Neural cell (in vitro differentiated cells): Measurements from ENCODE around the gene MAML2. TPM values are rescaled to one million over a fixed set of nuclear protein-coding genes. Genes with fewer than 3 reads are reported as not detected.

Source experiments
- H2AFZ ChIP-seq: fragments of 200-600, 300-800 bp; sonication (generic), shearing (Covaris generic); 2 replicates; pipeline ENCODE4 v1.6.0; 2014; ENCODE audit warnings: low read depth, mild to moderate bottlenecking, antibody characterized with exemption, low read length, moderate library complexity
- H3F3A ChIP-seq: fragments of 200-600 bp; shearing (Covaris generic); 2 replicates; pipeline ENCODE4 v1.6.1; 2016; ENCODE audit warnings: mild to moderate bottlenecking, moderate library complexity, mixed read lengths, antibody characterized with exemption, low read length; ENCODE audit not compliant: insufficient read depth, poor library complexity, severe bottlenecking
- H3K27ac ChIP-seq: fragments of 200-600, 300-800 bp; sonication (generic), shearing (Covaris generic); 2 replicates; pipeline ENCODE4 v1.5.1; 2014; ENCODE audit warnings: mild to moderate bottlenecking, low read length, moderate library complexity
- H3K27me3 ChIP-seq: fragments of 300-800, 200-600 bp; sonication (generic), shearing (Covaris generic); 2 replicates; pipeline ENCODE4 v1.6.0; 2014; ENCODE audit warnings: mild to moderate bottlenecking, low read depth, low read length, moderate library complexity; ENCODE audit not compliant: insufficient read depth
- H3K36me3 ChIP-seq: fragments of 300-800, 200-600 bp; sonication (generic), shearing (Covaris generic); 2 replicates; pipeline ENCODE4 v1.5.1; 2014; ENCODE audit warnings: mild to moderate bottlenecking, antibody characterized with exemption, low read length, moderate library complexity; ENCODE audit not compliant: insufficient read depth
- H3K4me2 ChIP-seq: fragments of 300-800, 200-600 bp; sonication (generic), shearing (Covaris generic); 2 replicates; pipeline ENCODE4 v1.6.0; 2014; ENCODE audit warnings: mild to moderate bottlenecking, low read length
- H3K4me3 ChIP-seq: fragments of 300-800, 200-600 bp; sonication (generic), shearing (Covaris generic); 2 replicates; pipeline ENCODE4 v1.5.1; 2014; ENCODE audit warnings: mild to moderate bottlenecking, low read length, moderate library complexity
- H3K79me2 ChIP-seq: fragments of 200-600 bp; shearing (Covaris generic); replicated peaks from 2 replicates; pipeline ENCODE4 v1.6.0; 2014; ENCODE audit warnings: mild to moderate bottlenecking, low read length, moderate library complexity; ENCODE audit not compliant: insufficient read depth
- H3K9ac ChIP-seq: fragments of 300-800, 200-600 bp; sonication (generic), shearing (Covaris generic); 2 replicates; pipeline ENCODE4 v1.6.1; 2016; ENCODE audit warnings: mild to moderate bottlenecking, low read length, mixed read lengths
- H3K9me2 ChIP-seq: fragments of 200-600 bp; shearing (Covaris generic); 2 replicates; pipeline ENCODE4 v1.6.1; 2016; ENCODE audit warnings: mild to moderate bottlenecking, low read length, mixed read lengths; ENCODE audit not compliant: insufficient read depth
- H3K9me3 ChIP-seq: fragments of 200-600, 300-800 bp; sonication (generic), shearing (Covaris generic); 2 replicates; pipeline ENCODE4 v1.6.1; 2016; ENCODE audit warnings: mild to moderate bottlenecking, mixed run types, low read length, moderate library complexity, mixed read lengths
- H4K20me1 ChIP-seq: fragments of 200-600 bp; shearing (Covaris generic); 2 replicates; pipeline ENCODE4 v1.6.1; 2016; ENCODE audit warnings: mild to moderate bottlenecking, mixed run types; ENCODE audit not compliant: insufficient read depth
- CTCF ChIP-seq: fragments of 450-650 bp; IDR thresholded peaks from 2 replicates; pipeline ENCODE4 v1.5.1; 2014; ENCODE audit warnings: antibody characterized with exemption, mild to moderate bottlenecking, moderate library complexity; ENCODE audit not compliant: poor library complexity, severe bottlenecking
- EP300 ChIP-seq: fragments of 450-650 bp; conservative IDR thresholded peaks from 2 replicates; pipeline ENCODE4 v1.6.1; 2014; ENCODE audit warnings: antibody characterized with exemption, mild to moderate bottlenecking, moderate library complexity; ENCODE audit not compliant: poor library complexity, severe bottlenecking
- EZH2 ChIP-seq: fragments of 200-600, 300-800 bp; shearing (Covaris generic), sonication (generic); IDR thresholded peaks from 2 replicates; pipeline ENCODE4 v1.6.1; 2014; ENCODE audit warnings: antibody characterized with exemption, low read length, borderline replicate concordance, mild to moderate bottlenecking; ENCODE audit not compliant: insufficient read depth, poor library complexity, severe bottlenecking
- MXI1 ChIP-seq: fragments of 450-650 bp; conservative IDR thresholded peaks from 2 replicates; pipeline ENCODE4 v1.6.1; 2014; ENCODE audit warnings: antibody characterized with exemption, mild to moderate bottlenecking; ENCODE audit not compliant: poor library complexity, severe bottlenecking
- POLR2AphosphoS5 ChIP-seq: IDR thresholded peaks from 2 replicates; pipeline ENCODE4 v1.6.1; 2012
- RAD21 ChIP-seq: fragments of 450-650 bp; conservative IDR thresholded peaks from 2 replicates; pipeline ENCODE4 v1.6.1; 2014; ENCODE audit warnings: antibody characterized with exemption, mild to moderate bottlenecking, moderate library complexity
- REST ChIP-seq: IDR thresholded peaks from 2 replicates; pipeline ENCODE4 v1.6.1; 2012; ENCODE audit warnings: borderline replicate concordance
- SMC3 ChIP-seq: fragments of 450-650 bp; conservative IDR thresholded peaks from 2 replicates; pipeline ENCODE4 v1.6.1; 2014; ENCODE audit warnings: antibody characterized with exemption, mild to moderate bottlenecking, moderate library complexity; ENCODE audit not compliant: poor library complexity
- TAF1 ChIP-seq: IDR thresholded peaks from 2 replicates; pipeline ENCODE4 v1.6.1; 2012; ENCODE audit warnings: low read depth
- polyA plus RNA-seq: library from polyadenylated mRNA; depleted of rRNA; stranded (reverse); fragments of >200 nt; gene quantifications from 2 replicates; pipeline ENCODE4 v1.2.3, GENCODE V29; 2014

The MAML2 gene
- polyA plus RNA-seq, 1 donor from 2014 or later, result 3.6 TPM

- H3K9me3 ChIP-seq, result no peaks in the 10 kb centered on the region
- H3K27me3 ChIP-seq, result peaks cover 9% of the 10 kb centered on the region
- H3K4me2 ChIP-seq, result no peak overlapping the region
- H3K4me3 ChIP-seq, result no peak overlapping the region
- H4K20me1 ChIP-seq, result no peaks in the 10 kb centered on the region
- H3K9ac ChIP-seq, result no peak overlapping the region
- H3F3A ChIP-seq, result no peaks in the 10 kb centered on the region
- TF ChIP-seq REST, result no peak
- no peak for TF ChIP-seq POLR2AphosphoS5
- TF ChIP-seq EZH2, result no peak
- TF ChIP-seq CTCF, result no peak
- no peak for TF ChIP-seq EP300
- no peak for TF ChIP-seq MXI1
- TF ChIP-seq TAF1, result no peak
- TF ChIP-seq RAD21, result no peak
- TF ChIP-seq SMC3, result no peak
- H3K27ac ChIP-seq, result no peak overlapping the region
- H2AFZ ChIP-seq, result no peak overlapping the region
- no peaks in the 10 kb centered on the region for H3K36me3 ChIP-seq
- no peaks in the 10 kb centered on the region for H3K79me2 ChIP-seq
- H3K9me2 ChIP-seq, result no peaks in the 10 kb centered on the region
Measured at GRCh38 chr11:96144553-96144952, 198.4 kb downstream of the MAML2 start.

- no peak overlapping the region for H3K4me3 ChIP-seq
- peaks cover 9% of the 10 kb centered on the region for H3K27me3 ChIP-seq
- H2AFZ ChIP-seq, result no peak overlapping the region
- H3K9ac ChIP-seq, result no peak overlapping the region
- H4K20me1 ChIP-seq, result no peaks in the 10 kb centered on the region
- H3K79me2 ChIP-seq, result no peaks in the 10 kb centered on the region
- no peaks in the 10 kb centered on the region for H3K9me2 ChIP-seq
- H3K27ac ChIP-seq, result no peak overlapping the region
- H3K36me3 ChIP-seq, result no peaks in the 10 kb centered on the region
- no peaks in the 10 kb centered on the region for H3F3A ChIP-seq
- no peaks in the 10 kb centered on the region for H3K9me3 ChIP-seq
- no peak overlapping the region for H3K4me2 ChIP-seq
- TF ChIP-seq SMC3 (no peak), CTCF (no peak), EP300 (no peak), POLR2AphosphoS5 (no peak), TAF1 (no peak)
Measured at GRCh38 chr11:96143041-96143521, 199.9 kb downstream of the MAML2 start.
